Osteoblast (primary cell): Measurements from ENCODE around the gene CACNA2D3. TPM values are rescaled to one million over a fixed set of nuclear protein-coding genes. Genes with fewer than 3 reads are reported as not detected.

Source experiments
- DNase-seq: peaks from one replicate; pipeline ENCODE4 v3.0.0; 2011; ENCODE audit warnings: low spot score, mixed read lengths; ENCODE audit not compliant: insufficient read length; ENCODE audit errors: missing footprints
- H2AFZ ChIP-seq: 2 replicates; pipeline ENCODE4 v1.6.0; 2011; ENCODE audit warnings: mild to moderate bottlenecking, low read length
- H3K27ac ChIP-seq: 2 replicates; pipeline ENCODE4 v1.5.1; 2011; ENCODE audit warnings: mild to moderate bottlenecking, low read depth, low read length, moderate library complexity
- H3K27me3 ChIP-seq: 2 replicates; pipeline ENCODE4 v1.6.0; 2012; ENCODE audit warnings: mild to moderate bottlenecking, control low read depth, inconsistent platforms, low read length, moderate library complexity; ENCODE audit not compliant: insufficient read depth
- H3K36me3 ChIP-seq: 2 replicates; pipeline ENCODE4 v1.5.1; 2011; ENCODE audit warnings: mild to moderate bottlenecking, low read length, control low read depth, moderate library complexity; ENCODE audit not compliant: insufficient read depth
- H3K4me1 ChIP-seq: 2 replicates; pipeline ENCODE4 v1.5.1; 2011; ENCODE audit warnings: mild to moderate bottlenecking, low read length, control low read depth, moderate library complexity; ENCODE audit not compliant: insufficient read depth
- H3K4me2 ChIP-seq: 2 replicates; pipeline ENCODE4 v1.6.0; 2011; ENCODE audit warnings: mild to moderate bottlenecking, low read length; ENCODE audit not compliant: insufficient read depth
- H3K4me3 ChIP-seq: fragments of 200-600 bp; sonication (generic); 3 replicates; pipeline ENCODE4 v1.5.1; 2012; ENCODE audit warnings: mild to moderate bottlenecking, low read length, inconsistent platforms; ENCODE audit not compliant: insufficient read depth
- H3K79me2 ChIP-seq: 2 replicates; pipeline ENCODE4 v1.6.0; 2012; ENCODE audit warnings: mild to moderate bottlenecking, low read length, control low read depth, inconsistent platforms; ENCODE audit not compliant: insufficient read depth
- H3K9me3 ChIP-seq: 2 replicates; pipeline ENCODE4 v1.5.1; 2011; ENCODE audit warnings: low read depth, low read length, control low read depth
- H4K20me1 ChIP-seq: 2 replicates; pipeline ENCODE4 v1.6.0; 2012; ENCODE audit warnings: mild to moderate bottlenecking, low read length, control low read depth; ENCODE audit not compliant: insufficient read depth
- CTCF ChIP-seq: IDR thresholded peaks from 2 replicates; pipeline ENCODE4 v1.5.1; 2011; ENCODE audit warnings: mild to moderate bottlenecking, low read depth, low read length, moderate library complexity; ENCODE audit errors: extremely low read depth
- total RNA-seq: library from RNA; depleted of rRNA; stranded (reverse); fragments of >200 nt; gene quantifications from 2 replicates; pipeline ENCODE4 v1.2.3, GENCODE V29; 2012

CACNA2D3 gene
- total RNA-seq, 1 donor = 0.36 TPM

GRCh38 chr3:54858093-54858785 lies 735.9 kb downstream of the CACNA2D3 start:
- no peaks in the 10 kb centered on the region for H3K36me3 ChIP-seq
- H3K4me2 ChIP-seq = no peak overlapping the region
- no peak overlapping the region for H3K4me3 ChIP-seq
- H3K9me3 ChIP-seq = no peaks in the 10 kb centered on the region
- H3K27ac ChIP-seq = no peak overlapping the region
- no peaks in the 10 kb centered on the region for H4K20me1 ChIP-seq
- TF ChIP-seq CTCF = no peak
- H2AFZ ChIP-seq = no peak overlapping the region
- no peak for DNase-seq
- H3K79me2 ChIP-seq = no peaks in the 10 kb centered on the region
- peaks cover 33% of the 10 kb centered on the region for H3K4me1 ChIP-seq
- no peaks in the 10 kb centered on the region for H3K27me3 ChIP-seq

- H3K9me3 ChIP-seq = no peaks in the 10 kb centered on the region
- no peaks in the 10 kb centered on the region for H3K27me3 ChIP-seq
- no peak for TF ChIP-seq CTCF
- no peak overlapping the region for H3K4me2 ChIP-seq
- no peaks in the 10 kb centered on the region for H3K36me3 ChIP-seq
- no peaks in the 10 kb centered on the region for H3K79me2 ChIP-seq
- no peak overlapping the region for H2AFZ ChIP-seq
- no peak overlapping the region for H3K4me3 ChIP-seq
- no peak for DNase-seq
- no peak overlapping the region for H3K27ac ChIP-seq
- peaks cover 37% of the 10 kb centered on the region for H3K4me1 ChIP-seq
- no peaks in the 10 kb centered on the region for H4K20me1 ChIP-seq
Observed at GRCh38 chr3:54859184-54859583, 736.8 kb downstream of the CACNA2D3 start.

- no peak for TF ChIP-seq CTCF
- Histone ChIP-seq H3K4me1 (peaks cover 36% of the 10 kb centered on the region), H3K4me2 (no peak overlapping the region), H4K20me1 (no peaks in the 10 kb centered on the region), H3K4me3 (no peak overlapping the region), H3K9me3 (no peaks in the 10 kb centered on the region), H3K36me3 (no peaks in the 10 kb centered on the region), H3K79me2 (no peaks in the 10 kb centered on the region), H2AFZ (no peak overlapping the region), H3K27ac (peak overlapping the region; percentile 69), H3K27me3 (no peaks in the 10 kb centered on the region)
- DNase-seq = no peak
Observed at GRCh38 chr3:54861248-54862067, 739.1 kb downstream of the CACNA2D3 start.

GRCh38 chr3:54862526-54862925 lies 740.2 kb downstream of the CACNA2D3 start:
- no peak overlapping the region for H3K4me3 ChIP-seq
- peaks cover 36% of the 10 kb centered on the region for H3K4me1 ChIP-seq
- no peaks in the 10 kb centered on the region for H4K20me1 ChIP-seq
- no peaks in the 10 kb centered on the region for H3K9me3 ChIP-seq
- no peaks in the 10 kb centered on the region for H3K27me3 ChIP-seq
- H3K36me3 ChIP-seq = no peaks in the 10 kb centered on the region
- H2AFZ ChIP-seq = peak overlapping the region; percentile 71
- peak overlapping the region; percentile 69 for H3K27ac ChIP-seq
- H3K79me2 ChIP-seq = no peaks in the 10 kb centered on the region
- H3K4me2 ChIP-seq = peak overlapping the region; percentile 34
- no peak for DNase-seq
- TF ChIP-seq CTCF = no peak
